Measurements from ENCODE around the gene NTPCR.

NTPCR gene

GRCh38 chr1:232984577-232985425 is 34.4 kb downstream of the NTPCR start:
- Histone ChIP-seq H3K4me3 (ENCODE audit: low read depth, low read length) (no peak overlapping the region), H3K9me3 (ENCODE audit: control insufficient read depth, insufficient read depth, low read depth, low read length) (no peaks in the 10 kb centered on the region), H3K4me1 (ENCODE audit: control insufficient read depth, insufficient read depth, low read length) (0 out of 2 replicates have a peak, but pooled peaks cover 5% of the 10 kb centered on the region), H3K27ac (ENCODE audit: extremely low read depth, low read depth, low read length) (no peak overlapping the region), H3K36me3 (ENCODE audit: control insufficient read depth in 2 of 2, insufficient read depth in 1 of 2, low read length in 2 of 2) (peaks cover 0 to 46% of the 10 kb centered on the region in 2 experiments; a peak in 2 of 3 replicates)
- CTCF ChIA-PET = interaction anchor here (0.6 to 1.4 kb wide), 2 partner anchors 21 to 33 kb away, joined by 3 to 6 read pairs; no protein-coding TSS in a partner anchor
- POLR2A ChIA-PET = no interaction called here
- TF ChIP-seq ZNF548 (tag by site-specific recombination; IDR thresholded peaks at IDR 0.05) (no peak), ZNF23 (tag by site-specific recombination; IDR thresholded peaks at IDR 0.05; ENCODE audit: borderline replicate concordance) (no peak), ZNF221 (tag by site-specific recombination; IDR thresholded peaks at IDR 0.05; ENCODE audit: borderline replicate concordance) (no peak), ZNF571 (tag by site-specific recombination; IDR thresholded peaks at IDR 0.05) (no peak), ZNF280D (tag by site-specific recombination; IDR thresholded peaks at IDR 0.05) (no peak), ZNF114 (tag by site-specific recombination; IDR thresholded peaks at IDR 0.05) (no peak), INSM2 (tag by site-specific recombination; IDR thresholded peaks at IDR 0.05) (no peak), ZBTB48 (tag by site-specific recombination; IDR thresholded peaks at IDR 0.05) (no peak), ZNF19 (tag by site-specific recombination; IDR thresholded peaks at IDR 0.05; ENCODE audit: low read depth) (no peak), ZNF660 (tag by site-specific recombination; IDR thresholded peaks at IDR 0.05) (no peak), AEBP2 (tag by site-specific recombination; IDR thresholded peaks at IDR 0.05; ENCODE audit: borderline replicate concordance) (no peak), ZNF558 (tag by site-specific recombination; IDR thresholded peaks at IDR 0.05) (no peak), ZNF610 (tag by site-specific recombination; IDR thresholded peaks at IDR 0.05; ENCODE audit: borderline replicate concordance) (no peak), ZXDB (tag by site-specific recombination; IDR thresholded peaks at IDR 0.05) (no peak), PRDM1 (tag by site-specific recombination; IDR thresholded peaks at IDR 0.05) (no peak), ZNF518A (tag by site-specific recombination; conservative IDR thresholded peaks at IDR 0.05; ENCODE audit: low read depth) (no peak), ZBTB44 (tag by site-specific recombination; IDR thresholded peaks at IDR 0.05) (no peak), PRDM10 (tag by site-specific recombination; IDR thresholded peaks at IDR 0.05) (no peak), IKZF3 (tag by site-specific recombination; IDR thresholded peaks at IDR 0.05) (no peak)

All from HEK293 (cell line).